ENCODE results near the gene C1orf105. TPM values are rescaled to one million over a fixed set of nuclear protein-coding genes. Genes with fewer than 3 reads are reported as not detected.

C1orf105 gene
- total RNA-seq, 6 donors from 2014 or later, result not detected

DNA sequence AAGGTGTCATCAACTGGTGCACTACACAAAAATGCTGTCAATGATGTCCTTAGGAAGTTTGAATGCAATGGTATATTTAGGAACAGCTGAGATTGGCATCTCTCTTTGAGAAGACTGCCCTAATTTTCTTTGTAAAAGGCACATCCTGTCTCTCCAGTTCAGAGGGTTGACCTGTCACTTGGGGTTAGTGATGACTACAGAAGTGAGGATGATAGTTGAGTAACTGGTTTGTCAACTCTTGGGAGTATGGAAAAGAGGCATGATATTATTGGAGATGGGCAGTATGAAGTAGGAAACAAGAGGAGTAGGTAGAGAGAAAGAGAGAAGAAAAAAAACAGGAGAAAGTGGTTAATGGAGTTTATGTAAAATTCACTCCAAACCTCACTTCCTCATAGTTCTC is 63.8 kb downstream of the C1orf105 start:
- Histone ChIP-seq H3K36me3 (no peaks in the 10 kb centered on the region), H3K27ac (no peak overlapping the region), H3K27me3 (no peaks in the 10 kb centered on the region), H3K4me1 (peaks cover 0 to 4% (median 0%) of the 10 kb centered on the region in 4 donors), H3K9me3 (no peaks in the 10 kb centered on the region), H3K4me3 (no peak overlapping the region)
- ATAC-seq (ENCODE audit: low FRiP score in 2 of 2) (no peak), DNase-seq (no peak)
- no peak for TF ChIP-seq EP300 (IDR thresholded peaks at IDR 0.05)
- TF ChIP-seq CTCF (IDR thresholded peaks at IDR 0.05), result no peak
- TF ChIP-seq POLR2A (IDR thresholded peaks at IDR 0.05), result no peak

DNA sequence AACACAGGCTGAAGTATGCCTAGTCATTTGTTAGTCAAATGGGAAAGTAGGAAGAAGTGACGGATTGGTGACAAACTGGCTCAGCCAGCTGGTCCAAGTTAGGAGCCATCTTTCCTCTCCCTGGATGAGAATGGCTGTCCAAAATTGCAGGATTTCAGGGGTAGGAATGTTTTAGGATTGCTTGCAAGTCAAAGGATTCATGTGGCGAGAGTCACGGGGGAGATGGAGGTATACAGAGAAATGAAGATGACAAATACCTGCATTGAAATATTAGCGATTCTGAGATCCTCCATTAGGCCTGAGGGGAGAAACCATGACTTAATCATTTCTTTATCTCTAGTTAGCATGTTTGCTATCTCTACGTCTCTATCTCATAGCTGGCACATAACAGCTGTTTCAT is 65.1 kb downstream of the C1orf105 start:
- DNase-seq, result no peak
- H3K27me3 ChIP-seq, result no peaks in the 10 kb centered on the region
- no peak for TF ChIP-seq POLR2A (IDR thresholded peaks at IDR 0.05)
- no peak for TF ChIP-seq POLR2AphosphoS5 (IDR thresholded peaks at IDR 0.05)
- no peak for TF ChIP-seq CTCF (IDR thresholded peaks at IDR 0.05)
- no peak for TF ChIP-seq EP300 (IDR thresholded peaks at IDR 0.05)
- no peak overlapping the region for H3K27ac ChIP-seq
- no peaks in the 10 kb centered on the region for H3K9me3 ChIP-seq
- H3K4me3 ChIP-seq, result no peak overlapping the region
- no peak for ATAC-seq (ENCODE audit: low FRiP score in 2 of 2)
- H3K36me3 ChIP-seq, result no peaks in the 10 kb centered on the region
- 70 to 72% methylated on average over 5 of the region's 5 CpGs for WGBS, 2 donors
- H3K4me1 ChIP-seq, result peaks cover 0 to 4% (median 0%) of the 10 kb centered on the region in 4 donors

DNA sequence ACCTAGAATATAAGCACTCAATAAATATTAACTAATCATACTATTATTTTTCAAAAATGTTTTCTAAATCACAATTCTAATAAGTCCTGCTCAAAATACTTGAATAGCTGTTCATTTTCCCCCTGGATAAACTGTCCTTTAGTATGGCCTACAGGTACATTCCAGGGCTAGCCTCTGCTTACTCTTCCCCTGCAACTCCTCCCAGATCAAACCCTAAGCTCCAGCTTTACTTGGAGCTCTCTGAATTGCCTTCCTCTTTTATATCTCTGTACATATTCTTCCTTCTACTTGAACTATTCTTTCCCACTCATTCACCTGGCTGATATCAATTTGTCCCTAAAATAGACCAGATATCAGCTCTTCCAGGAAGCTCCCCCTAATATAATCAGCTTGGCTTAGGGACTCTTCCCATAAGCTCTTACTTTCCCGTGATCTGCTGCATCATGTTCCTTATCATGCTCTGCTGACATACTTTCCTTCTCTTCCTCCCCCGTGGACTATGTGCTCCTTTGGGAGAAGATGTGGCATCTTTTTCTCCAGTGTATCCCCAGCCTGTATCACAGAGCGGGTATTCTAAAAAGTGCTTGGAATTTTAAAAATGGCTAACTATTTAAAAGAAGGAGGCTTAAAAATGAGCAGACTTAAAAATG is 66.4 kb downstream of the C1orf105 start:
- DNase-seq (no peak), ATAC-seq (ENCODE audit: low FRiP score in 2 of 2) (no peak)
- no peak for TF ChIP-seq POLR2AphosphoS5 (IDR thresholded peaks at IDR 0.05)
- TF ChIP-seq POLR2A (IDR thresholded peaks at IDR 0.05), result no peak
- TF ChIP-seq CTCF (IDR thresholded peaks at IDR 0.05), result no peak
- no peak for TF ChIP-seq EP300 (IDR thresholded peaks at IDR 0.05)
- Histone ChIP-seq H3K27me3 (no peaks in the 10 kb centered on the region), H3K4me3 (no peak overlapping the region), H3K4me1 (peaks cover 0 to 4% (median 0%) of the 10 kb centered on the region in 4 donors), H3K27ac (no peak overlapping the region), H3K9me3 (no peaks in the 10 kb centered on the region), H3K36me3 (no peaks in the 10 kb centered on the region)
- WGBS, 2 donors, result 59 to 65% methylated on average over 3 of the region's 3 CpGs

GRCh38 chr1:172487550-172487949 is 67.1 kb downstream of the C1orf105 start:
- H3K27me3 ChIP-seq, result no peaks in the 10 kb centered on the region
- H3K36me3 ChIP-seq, result no peaks in the 10 kb centered on the region
- DNase-seq (no peak), ATAC-seq (ENCODE audit: low FRiP score in 2 of 2) (no peak)
- H3K4me1 ChIP-seq, result peaks cover 0 to 4% (median 0%) of the 10 kb centered on the region in 4 donors
- H3K9me3 ChIP-seq, result no peaks in the 10 kb centered on the region
- no peak overlapping the region for H3K27ac ChIP-seq
- TF ChIP-seq EP300 (IDR thresholded peaks at IDR 0.05) (no peak), POLR2A (IDR thresholded peaks at IDR 0.05) (no peak), CTCF (IDR thresholded peaks at IDR 0.05) (no peak), POLR2AphosphoS5 (IDR thresholded peaks at IDR 0.05) (no peak)
- WGBS, 2 donors, result 60 to 66% methylated on average over 4 of the region's 4 CpGs
- no peak overlapping the region for H3K4me3 ChIP-seq

DNA sequence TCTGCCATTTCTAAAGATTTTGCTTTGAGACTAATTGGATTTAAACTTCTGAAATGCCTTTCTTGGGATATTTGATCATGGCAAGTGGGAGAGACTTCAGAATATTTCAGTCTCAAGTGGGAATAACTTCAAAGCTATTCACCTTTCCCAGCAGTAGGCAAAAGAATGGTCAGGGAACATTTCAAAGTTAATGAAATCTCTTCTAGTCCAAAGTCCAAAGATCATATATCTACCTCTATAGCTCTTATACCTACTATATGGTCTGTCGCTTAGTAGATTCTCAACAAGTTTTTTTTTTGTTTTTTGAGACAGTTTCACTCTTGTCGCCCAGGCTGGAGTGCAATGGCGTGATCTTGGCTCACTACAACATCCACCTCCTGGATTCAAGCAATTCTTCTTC is 67.9 kb downstream of the C1orf105 start:
- ATAC-seq (ENCODE audit: low FRiP score in 2 of 2), result no peak
- TF ChIP-seq EP300 (IDR thresholded peaks at IDR 0.05), result no peak
- TF ChIP-seq POLR2A (IDR thresholded peaks at IDR 0.05), result no peak
- no peak for TF ChIP-seq POLR2AphosphoS5 (IDR thresholded peaks at IDR 0.05)
- no peak for TF ChIP-seq CTCF (IDR thresholded peaks at IDR 0.05)
- 92 to 96% methylated on average over 3 of the region's 3 CpGs for WGBS, 2 donors

More for the DNA sequence above, 67.9 kb downstream of the C1orf105 start:
- Histone ChIP-seq H3K27me3 (no peaks in the 10 kb centered on the region), H3K9me3 (no peaks in the 10 kb centered on the region), H3K27ac (no peak overlapping the region), H3K4me3 (no peak overlapping the region), H3K4me1 (peaks cover 0 to 3% (median 0%) of the 10 kb centered on the region in 4 donors), H3K36me3 (no peaks in the 10 kb centered on the region)
- DNase-seq, result no peak

Measured in upper lobe of left lung (tissue), 6 donors.